Keratinocyte (primary cell): ENCODE data around the gene AFTPH. TPM values are rescaled to one million over a fixed set of nuclear protein-coding genes. Genes with fewer than 3 reads are reported as not detected.

ENCODE experiments used
- DNase-seq: peaks from one replicate; pipeline ENCODE4 v3.0.0-alpha.2; 2011; ENCODE audit warnings: low read depth, missing footprints, low spot score
- FAIRE-seq: peaks from 2 replicates; lab custom pipeline; 2011; peaks lifted over from hg19 to GRCh38; lab: Jason Lieb, UNC
- H2AFZ ChIP-seq: 2 replicates; pipeline ENCODE4 v1.6.0; 2012; ENCODE audit warnings: low read length, control low read depth, inconsistent platforms; ENCODE audit not compliant: control insufficient read depth
- H3K27ac ChIP-seq: 2 replicates; pipeline ENCODE4 v1.5.1; 2011; ENCODE audit warnings: low read length; ENCODE audit not compliant: control insufficient read depth, insufficient read depth
- H3K27me3 ChIP-seq: 3 replicates; pipeline ENCODE4 v1.6.0; 2011; ENCODE audit warnings: low read length; ENCODE audit not compliant: control insufficient read depth, insufficient read depth; ENCODE audit errors: extremely low read depth
- H3K36me3 ChIP-seq, 2 experiments: 2 replicates in 1 of 2; 3 replicates in 1 of 2; pipeline ENCODE4 v1.5.1; 2011; ENCODE audit warnings: low read length in 2 of 2, mild to moderate bottlenecking in 1 of 2; ENCODE audit not compliant: control insufficient read depth in 2 of 2, insufficient read depth in 2 of 2; ENCODE audit errors: extremely low read depth in 1 of 2
- H3K4me1 ChIP-seq: 3 replicates; pipeline ENCODE4 v1.5.1; 2011; ENCODE audit warnings: low read length; ENCODE audit not compliant: control insufficient read depth, insufficient read depth; ENCODE audit errors: extremely low read depth
- H3K4me2 ChIP-seq: 3 replicates; pipeline ENCODE4 v1.6.0; 2011; ENCODE audit warnings: low read depth, low read length; ENCODE audit not compliant: control insufficient read depth, insufficient read depth; ENCODE audit errors: extremely low read depth
- H3K4me3 ChIP-seq, 3 experiments: fragments of 200-600 bp in 1 of 3; sonication (generic) in 1 of 3; 2 replicates in 2 of 3; 3 replicates in 1 of 3; pipeline ENCODE4 v1.5.1; 2011 to 2016; ENCODE audit warnings: low read length in 3 of 3, mild to moderate bottlenecking in 3 of 3, control low read depth in 2 of 3, inconsistent platforms in 1 of 3, low read depth in 1 of 3, mixed read lengths in 1 of 3, mixed run types in 1 of 3, moderate library complexity in 1 of 3; ENCODE audit not compliant: control insufficient read depth in 2 of 3, insufficient read depth in 2 of 3; ENCODE audit errors: extremely low read depth in 1 of 3
- H3K79me2 ChIP-seq: 2 replicates; pipeline ENCODE4 v1.6.0; 2012; ENCODE audit warnings: low read length; ENCODE audit not compliant: control insufficient read depth, insufficient read depth
- H3K9ac ChIP-seq: 3 replicates; pipeline ENCODE4 v1.6.0; 2011; ENCODE audit warnings: low read length; ENCODE audit not compliant: control insufficient read depth, insufficient read depth; ENCODE audit errors: extremely low read depth
- H3K9me1 ChIP-seq: 3 replicates; pipeline ENCODE4 v1.6.0; 2011; ENCODE audit warnings: low read length; ENCODE audit not compliant: control insufficient read depth, insufficient read depth; ENCODE audit errors: extremely low read depth
- H3K9me3 ChIP-seq: 2 replicates; pipeline ENCODE4 v1.5.1; 2012; ENCODE audit warnings: low read depth, low read length; ENCODE audit not compliant: control insufficient read depth
- H4K20me1 ChIP-seq: 3 replicates; pipeline ENCODE4 v1.6.0; 2011; ENCODE audit warnings: low read length; ENCODE audit not compliant: control insufficient read depth, insufficient read depth; ENCODE audit errors: extremely low read depth
- CTCF ChIP-seq, 3 experiments: IDR thresholded peaks in 1 of 3; conservative IDR thresholded peaks in 1 of 3; optimal IDR thresholded peaks in 1 of 3; 2 replicates in 2 of 3; 3 replicates in 1 of 3; pipeline versions ENCODE3 to v1.5.1; 2011; ENCODE audit warnings: low read length in 3 of 3, mild to moderate bottlenecking in 3 of 3, moderate library complexity in 2 of 3, control low read depth in 1 of 3, inconsistent platforms in 1 of 3; ENCODE audit not compliant: insufficient read depth in 2 of 3; ENCODE audit errors: extremely low read depth in 1 of 3
- EZH2 ChIP-seq: IDR thresholded peaks from one replicate; pipeline ENCODE4 v1.6.1; 2012; ENCODE audit warnings: inconsistent platforms, mild to moderate bottlenecking, low read length, moderate library complexity
- dilution Hi-C: fragments of 300-500 bp; cut with MboI; formaldehyde crosslinking; loops from one replicate; pipeline ENCODE4 v1.7.0; 2020; ENCODE audit warnings: low sequenced_read_pairs; ENCODE audit not compliant: extremely low pct_ligation_motif_present
- polyA plus RNA-seq, 5 experiments: library from polyadenylated mRNA; depleted of rRNA in 3 of 5; stranded (reverse) in 3 of 5; stranded (forward) in 1 of 5; unstranded in 1 of 5; fragments of >200 nt; gene quantifications; 1 replicate in 1 of 5; 2 replicates in 3 of 5; 3 replicates in 1 of 5; pipeline versions ENCODE4 v1.2.1 to v1.2.3, GENCODE V29; 2011 to 2012; ENCODE audit warnings: missing spikeins in 2 of 5, low read depth in 1 of 5, low replicate concordance in 1 of 5

The AFTPH gene
- polyA plus RNA-seq, 1 donor (not counting 4 experiments of a cell fraction or from before 2014, with no cell fraction given): 28.3 TPM

DNA sequence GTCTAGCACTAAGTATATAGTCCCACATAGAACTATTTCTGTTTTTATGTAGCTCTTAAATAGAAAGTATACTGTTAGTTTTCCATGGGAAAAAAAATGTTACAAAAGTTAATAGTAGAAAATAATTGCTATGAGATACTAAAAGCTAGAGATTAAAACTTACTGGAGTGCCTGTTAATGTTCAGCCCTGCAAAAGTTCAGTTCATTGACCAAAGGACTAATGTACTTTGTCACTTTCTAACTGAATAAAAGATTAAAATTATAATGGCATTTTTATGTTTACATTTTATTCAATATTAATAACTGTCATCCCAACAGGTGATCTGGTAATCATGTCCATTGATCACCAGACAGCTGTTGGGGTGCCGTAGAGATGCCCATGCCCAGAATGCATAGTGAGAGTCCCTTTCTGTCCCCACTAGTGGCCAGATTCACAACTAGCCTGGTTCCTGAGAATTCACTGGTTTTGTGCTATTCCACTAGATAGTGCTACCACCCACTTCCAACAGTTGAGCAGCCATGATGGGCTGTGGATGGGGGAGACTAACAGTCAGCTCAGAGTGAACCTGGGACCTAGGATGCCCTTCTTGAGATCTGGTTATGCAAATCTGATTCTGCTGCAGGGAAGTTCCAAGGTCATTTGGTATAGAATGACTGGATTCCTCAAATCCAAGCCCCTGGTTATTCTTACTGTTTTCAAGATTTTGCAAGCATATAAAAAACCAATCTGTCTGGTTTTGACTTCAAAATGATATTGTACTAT is 57.8 kb downstream of the AFTPH start:
- FAIRE-seq: no peak
- no peak overlapping the region for H3K4me2 ChIP-seq

GRCh38 chr2:64582774-64583340 is 58.7 kb downstream of the AFTPH start:
- Histone ChIP-seq H3K9me1 (no peaks in the 10 kb centered on the region), H3K4me3 (no peak overlapping the region), H3K36me3 (peaks cover 0 to 6% of the 10 kb centered on the region in 2 experiments), H2AFZ (no peak overlapping the region), H4K20me1 (no peaks in the 10 kb centered on the region), H3K4me2 (no peak overlapping the region), H3K79me2 (no peaks in the 10 kb centered on the region), H3K4me1 (no peaks in the 10 kb centered on the region), H3K9ac (no peak overlapping the region), H3K27ac (no peak overlapping the region), H3K27me3 (no peaks in the 10 kb centered on the region), H3K9me3 (no peaks in the 10 kb centered on the region)
- TF ChIP-seq EZH2 (no peak), CTCF (optimal IDR thresholded peaks at IDR 0.05 in 1 of 3, IDR thresholded peaks at IDR 0.05 in 1 of 3, conservative IDR thresholded peaks at IDR 0.05 in 1 of 3; ENCODE audit: extremely low read depth in 1 of 3, insufficient read depth in 2 of 3, low read length in 3 of 3) (no peak)
- dilution Hi-C loops: no loop called here
- FAIRE-seq: no peak
- DNase-seq: no peak

More for the DNA sequence above, 57.8 kb downstream of the AFTPH start:
- dilution Hi-C loops: no loop called here
- Histone ChIP-seq H3K79me2 (no peaks in the 10 kb centered on the region), H3K27me3 (no peaks in the 10 kb centered on the region), H2AFZ (no peak overlapping the region), H3K4me3 (no peak overlapping the region), H3K27ac (no peak overlapping the region), H4K20me1 (no peaks in the 10 kb centered on the region), H3K36me3 (peaks cover 0 to 2% of the 10 kb centered on the region in 2 experiments), H3K9ac (no peak overlapping the region), H3K4me1 (no peaks in the 10 kb centered on the region), H3K9me1 (no peaks in the 10 kb centered on the region), H3K9me3 (no peaks in the 10 kb centered on the region)
- no peak for DNase-seq
- TF ChIP-seq EZH2 (no peak), CTCF (optimal IDR thresholded peaks at IDR 0.05 in 1 of 3, IDR thresholded peaks at IDR 0.05 in 1 of 3, conservative IDR thresholded peaks at IDR 0.05 in 1 of 3; ENCODE audit: extremely low read depth in 1 of 3, insufficient read depth in 2 of 3, low read length in 3 of 3) (no peak)
